HEK293 (cell line): ENCODE data around the gene REEP6.

Source experiments
- FEZF1 ChIP-seq: fragments of 450-650 bp; formaldehyde crosslinking; IDR thresholded peaks from 2 replicates; pipeline ENCODE4 v1.5.1; 2016; ENCODE audit warnings: missing biosample characterization, missing genetic modification characterization
- KLF16 ChIP-seq: fragments of 450-650 bp; formaldehyde crosslinking; IDR thresholded peaks from 2 replicates; pipeline ENCODE4 v1.5.1; 2017; ENCODE audit warnings: missing biosample characterization, missing genetic modification characterization
- KLF8 ChIP-seq: fragments of 450-650 bp; formaldehyde crosslinking; IDR thresholded peaks from 2 replicates; pipeline ENCODE4 v1.5.1; 2016; ENCODE audit warnings: missing biosample characterization, missing genetic modification characterization
- MYNN ChIP-seq: fragments of 450-650 bp; formaldehyde crosslinking; IDR thresholded peaks from 2 replicates; pipeline ENCODE4 v1.5.1; 2016; ENCODE audit warnings: missing biosample characterization, missing genetic modification characterization, borderline replicate concordance
- PRDM2 ChIP-seq: fragments of 450-650 bp; formaldehyde crosslinking; IDR thresholded peaks from 2 replicates; pipeline ENCODE4 v1.5.1; 2016; ENCODE audit warnings: missing biosample characterization, missing genetic modification characterization, borderline replicate concordance
- SP7 ChIP-seq: fragments of 450-650 bp; formaldehyde crosslinking; IDR thresholded peaks from 2 replicates; pipeline ENCODE4 v1.5.1; 2016; ENCODE audit warnings: missing biosample characterization, missing genetic modification characterization
- ZBTB21 ChIP-seq: fragments of 450-650 bp; formaldehyde crosslinking; IDR thresholded peaks from 2 replicates; pipeline ENCODE4 v1.5.1; 2017; ENCODE audit warnings: missing biosample characterization, missing genetic modification characterization
- ZEB2 ChIP-seq: fragments of 450-650 bp; formaldehyde crosslinking; IDR thresholded peaks from 2 replicates; pipeline ENCODE4 v1.5.1; 2016; ENCODE audit warnings: missing biosample characterization, missing genetic modification characterization
- ZNF155 ChIP-seq: fragments of 450-650 bp; formaldehyde crosslinking; IDR thresholded peaks from 2 replicates; pipeline ENCODE4 v1.5.1; 2016; ENCODE audit warnings: missing biosample characterization, missing genetic modification characterization
- ZNF157 ChIP-seq: fragments of 450-650 bp; formaldehyde crosslinking; IDR thresholded peaks from 2 replicates; pipeline ENCODE4 v1.5.1; 2016; ENCODE audit warnings: missing biosample characterization, missing genetic modification characterization
- ZNF274 ChIP-seq, 2 experiments: fragments of 200-500 bp in 1 of 2; fragments of 450-650 bp in 1 of 2; sonication (Bioruptor generic) in 1 of 2; formaldehyde crosslinking in 1 of 2; IDR thresholded peaks; 2 replicates each; pipeline versions ENCODE4 v1.5.1 to v1.6.1; 2014 to 2016; ENCODE audit warnings: borderline replicate concordance in 1 of 2, inconsistent platforms in 1 of 2, low read length in 1 of 2, missing biosample characterization in 1 of 2, missing genetic modification characterization in 1 of 2
- ZNF354C ChIP-seq: fragments of 450-650 bp; formaldehyde crosslinking; IDR thresholded peaks from 2 replicates; pipeline ENCODE4 v1.5.1; 2016; ENCODE audit warnings: missing biosample characterization, missing genetic modification characterization, low read depth, borderline replicate concordance
- ZNF37A ChIP-seq: fragments of 450-650 bp; IDR thresholded peaks from 2 replicates; pipeline ENCODE4 v1.5.1; 2018; ENCODE audit warnings: missing biosample characterization, missing genetic modification characterization
- ZNF394 ChIP-seq: fragments of 450-650 bp; formaldehyde crosslinking; IDR thresholded peaks from 2 replicates; pipeline ENCODE4 v1.5.1; 2016; ENCODE audit warnings: missing biosample characterization, missing genetic modification characterization, mild to moderate bottlenecking, moderate library complexity, borderline replicate concordance
- ZNF416 ChIP-seq: fragments of 450-650 bp; formaldehyde crosslinking; IDR thresholded peaks from 2 replicates; pipeline ENCODE4 v1.5.1; 2016; ENCODE audit warnings: missing biosample characterization, missing genetic modification characterization
- ZNF501 ChIP-seq: fragments of 450-650 bp; formaldehyde crosslinking; IDR thresholded peaks from 2 replicates; pipeline ENCODE4 v1.5.1; 2016; ENCODE audit warnings: missing biosample characterization, missing genetic modification characterization
- ZNF549 ChIP-seq: fragments of 450-650 bp; IDR thresholded peaks from 2 replicates; pipeline ENCODE4 v1.5.1; 2018; ENCODE audit warnings: missing biosample characterization, missing genetic modification characterization, mild to moderate bottlenecking, inconsistent platforms, moderate library complexity
- ZNF621 ChIP-seq: fragments of 450-650 bp; formaldehyde crosslinking; IDR thresholded peaks from 2 replicates; pipeline ENCODE4 v1.5.1; 2017; ENCODE audit warnings: missing biosample characterization, missing genetic modification characterization
- ZNF654 ChIP-seq: fragments of 450-650 bp; formaldehyde crosslinking; IDR thresholded peaks from 2 replicates; pipeline ENCODE4 v1.5.1; 2016; ENCODE audit warnings: low read depth, missing biosample characterization, missing genetic modification characterization
- ZNF707 ChIP-seq: fragments of 450-650 bp; formaldehyde crosslinking; IDR thresholded peaks from 2 replicates; pipeline ENCODE4 v1.5.1; 2016; ENCODE audit warnings: missing biosample characterization, missing genetic modification characterization
- ZNF843 ChIP-seq: fragments of 450-650 bp; formaldehyde crosslinking; IDR thresholded peaks from 2 replicates; pipeline ENCODE4 v1.5.1; 2016; ENCODE audit warnings: missing biosample characterization, missing genetic modification characterization
- ZSCAN16 ChIP-seq: fragments of 450-650 bp; formaldehyde crosslinking; IDR thresholded peaks from 2 replicates; pipeline ENCODE4 v1.5.1; 2016; ENCODE audit warnings: missing biosample characterization, missing genetic modification characterization
- ZSCAN4 ChIP-seq: fragments of 450-650 bp; formaldehyde crosslinking; IDR thresholded peaks from 2 replicates; pipeline ENCODE4 v1.5.1; 2017; ENCODE audit warnings: missing biosample characterization, missing genetic modification characterization
- TF ChIP-seq, protein P1 (sequence below): fragments of 450-650 bp; formaldehyde crosslinking; IDR thresholded peaks from 2 replicates; pipeline ENCODE4 v1.5.1; 2016; ENCODE audit warnings: missing biosample characterization, missing genetic modification characterization
- TF ChIP-seq, protein P2 (sequence below): fragments of 450-650 bp; formaldehyde crosslinking; IDR thresholded peaks from 2 replicates; pipeline ENCODE4 v1.5.1; 2016; ENCODE audit warnings: missing biosample characterization, missing genetic modification characterization, low read depth
- TF ChIP-seq, protein P3 (sequence below): fragments of 450-650 bp; formaldehyde crosslinking; IDR thresholded peaks from 2 replicates; pipeline ENCODE4 v1.5.0; 2017; ENCODE audit warnings: missing biosample characterization, missing genetic modification characterization, borderline replicate concordance

The REEP6 gene

GRCh38 chr19:1478934-1479707 lies 11.9 kb upstream of the REEP6 start, which contains the start of gene C19orf25 (continued):
- TF ChIP-seq MYNN (no peak), ZNF157 (no peak), ZNF394 (tag by site-specific recombination) (0 out of 2 replicates have a peak, but pooled peaks have one; percentile 17), ZNF155 (tag by site-specific recombination) (no peak), ZSCAN16 (tag by site-specific recombination) (no peak), ZNF707 (no peak), FEZF1 (tag by site-specific recombination) (no peak), ZBTB21 (tag by site-specific recombination) (peak; percentile 47; the same call in 1 of the 2 replicates), KLF16 (tag by site-specific recombination) (peak; percentile 81), ZNF549 (no peak), KLF8 (tag by site-specific recombination) (peak; percentile 82), PRDM2 (no peak), ZNF37A (tag by site-specific recombination) (no peak), ZNF501 (tag by site-specific recombination) (no peak; the same call in 1 of the 2 replicates), ZNF354C (tag by site-specific recombination) (no peak), ZSCAN4 (tag by site-specific recombination) (no peak), ZNF274 (IDR thresholded peaks at IDR 0.05; ENCODE audit: low read length) (no peak), ZNF274 (tag by site-specific recombination; IDR thresholded peaks at IDR 0.05; ENCODE audit: borderline replicate concordance) (no peak), ZNF416 (no peak), SP7 (tag by site-specific recombination) (peak; percentile 86), ZNF621 (tag by site-specific recombination) (no peak), ZNF654 (no peak), ZNF843 (tag by site-specific recombination) (no peak), ZEB2 (tag by site-specific recombination) (peak; percentile 82; the same call in 1 of the 2 replicates)
- TF ChIP-seq, protein P1, sequence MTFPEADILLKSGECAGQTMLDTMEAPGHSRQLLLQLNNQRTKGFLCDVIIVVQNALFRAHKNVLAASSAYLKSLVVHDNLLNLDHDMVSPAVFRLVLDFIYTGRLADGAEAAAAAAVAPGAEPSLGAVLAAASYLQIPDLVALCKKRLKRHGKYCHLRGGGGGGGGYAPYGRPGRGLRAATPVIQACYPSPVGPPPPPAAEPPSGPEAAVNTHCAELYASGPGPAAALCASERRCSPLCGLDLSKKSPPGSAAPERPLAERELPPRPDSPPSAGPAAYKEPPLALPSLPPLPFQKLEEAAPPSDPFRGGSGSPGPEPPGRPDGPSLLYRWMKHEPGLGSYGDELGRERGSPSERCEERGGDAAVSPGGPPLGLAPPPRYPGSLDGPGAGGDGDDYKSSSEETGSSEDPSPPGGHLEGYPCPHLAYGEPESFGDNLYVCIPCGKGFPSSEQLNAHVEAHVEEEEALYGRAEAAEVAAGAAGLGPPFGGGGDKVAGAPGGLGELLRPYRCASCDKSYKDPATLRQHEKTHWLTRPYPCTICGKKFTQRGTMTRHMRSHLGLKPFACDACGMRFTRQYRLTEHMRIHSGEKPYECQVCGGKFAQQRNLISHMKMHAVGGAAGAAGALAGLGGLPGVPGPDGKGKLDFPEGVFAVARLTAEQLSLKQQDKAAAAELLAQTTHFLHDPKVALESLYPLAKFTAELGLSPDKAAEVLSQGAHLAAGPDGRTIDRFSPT (tag by site-specific recombination), result no peak
- TF ChIP-seq, protein P2, sequence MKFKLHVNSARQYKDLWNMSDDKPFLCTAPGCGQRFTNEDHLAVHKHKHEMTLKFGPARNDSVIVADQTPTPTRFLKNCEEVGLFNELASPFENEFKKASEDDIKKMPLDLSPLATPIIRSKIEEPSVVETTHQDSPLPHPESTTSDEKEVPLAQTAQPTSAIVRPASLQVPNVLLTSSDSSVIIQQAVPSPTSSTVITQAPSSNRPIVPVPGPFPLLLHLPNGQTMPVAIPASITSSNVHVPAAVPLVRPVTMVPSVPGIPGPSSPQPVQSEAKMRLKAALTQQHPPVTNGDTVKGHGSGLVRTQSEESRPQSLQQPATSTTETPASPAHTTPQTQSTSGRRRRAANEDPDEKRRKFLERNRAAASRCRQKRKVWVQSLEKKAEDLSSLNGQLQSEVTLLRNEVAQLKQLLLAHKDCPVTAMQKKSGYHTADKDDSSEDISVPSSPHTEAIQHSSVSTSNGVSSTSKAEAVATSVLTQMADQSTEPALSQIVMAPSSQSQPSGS, result no peak
- TF ChIP-seq, protein P3, sequence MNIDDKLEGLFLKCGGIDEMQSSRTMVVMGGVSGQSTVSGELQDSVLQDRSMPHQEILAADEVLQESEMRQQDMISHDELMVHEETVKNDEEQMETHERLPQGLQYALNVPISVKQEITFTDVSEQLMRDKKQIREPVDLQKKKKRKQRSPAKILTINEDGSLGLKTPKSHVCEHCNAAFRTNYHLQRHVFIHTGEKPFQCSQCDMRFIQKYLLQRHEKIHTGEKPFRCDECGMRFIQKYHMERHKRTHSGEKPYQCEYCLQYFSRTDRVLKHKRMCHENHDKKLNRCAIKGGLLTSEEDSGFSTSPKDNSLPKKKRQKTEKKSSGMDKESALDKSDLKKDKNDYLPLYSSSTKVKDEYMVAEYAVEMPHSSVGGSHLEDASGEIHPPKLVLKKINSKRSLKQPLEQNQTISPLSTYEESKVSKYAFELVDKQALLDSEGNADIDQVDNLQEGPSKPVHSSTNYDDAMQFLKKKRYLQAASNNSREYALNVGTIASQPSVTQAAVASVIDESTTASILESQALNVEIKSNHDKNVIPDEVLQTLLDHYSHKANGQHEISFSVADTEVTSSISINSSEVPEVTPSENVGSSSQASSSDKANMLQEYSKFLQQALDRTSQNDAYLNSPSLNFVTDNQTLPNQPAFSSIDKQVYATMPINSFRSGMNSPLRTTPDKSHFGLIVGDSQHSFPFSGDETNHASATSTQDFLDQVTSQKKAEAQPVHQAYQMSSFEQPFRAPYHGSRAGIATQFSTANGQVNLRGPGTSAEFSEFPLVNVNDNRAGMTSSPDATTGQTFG (tag by site-specific recombination), result no peak
